Epithelial cell of esophagus (primary cell): ENCODE results near the gene CACNB1.

ENCODE experiments used
- DNase-seq: peaks from one replicate; pipeline ENCODE4 v3.0.0; 2010; ENCODE audit warnings: low read depth
- H3K4me3 ChIP-seq: 2 replicates; pipeline ENCODE4 v1.5.1; 2011; ENCODE audit warnings: mild to moderate bottlenecking, low read length, control low read depth
- TF ChIP-seq, protein P1 (sequence below): IDR thresholded peaks from 2 replicates; pipeline ENCODE4 v1.5.1; 2011; ENCODE audit warnings: low read depth, mild to moderate bottlenecking, low read length, control low read depth, inconsistent platforms; ENCODE audit not compliant: insufficient read depth; ENCODE audit errors: missing control alignments

CACNB1 gene

DNA sequence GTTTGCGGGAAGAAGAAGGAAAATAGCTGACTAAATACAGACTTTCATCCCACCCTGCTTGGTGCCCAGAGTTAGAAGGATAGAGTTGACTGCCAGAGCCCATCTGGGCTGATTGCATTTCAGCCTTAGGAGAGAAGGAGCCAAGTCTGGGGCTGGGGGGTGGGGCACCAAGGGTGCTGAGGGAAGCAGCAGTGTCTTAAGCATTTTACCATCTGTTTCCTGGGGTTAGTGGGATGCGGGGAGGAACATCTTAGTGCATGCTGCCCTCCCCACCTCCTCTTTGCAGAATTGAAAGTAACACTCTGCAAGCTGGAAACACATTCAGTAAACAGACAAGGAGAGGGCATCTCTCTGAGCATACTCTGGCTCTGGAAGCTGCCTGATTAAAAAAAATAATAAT lies 30.0 kb downstream of the CACNB1 start:
- H3K4me3 ChIP-seq, result no peak overlapping the region
- no peak for DNase-seq
- TF ChIP-seq, protein P1, sequence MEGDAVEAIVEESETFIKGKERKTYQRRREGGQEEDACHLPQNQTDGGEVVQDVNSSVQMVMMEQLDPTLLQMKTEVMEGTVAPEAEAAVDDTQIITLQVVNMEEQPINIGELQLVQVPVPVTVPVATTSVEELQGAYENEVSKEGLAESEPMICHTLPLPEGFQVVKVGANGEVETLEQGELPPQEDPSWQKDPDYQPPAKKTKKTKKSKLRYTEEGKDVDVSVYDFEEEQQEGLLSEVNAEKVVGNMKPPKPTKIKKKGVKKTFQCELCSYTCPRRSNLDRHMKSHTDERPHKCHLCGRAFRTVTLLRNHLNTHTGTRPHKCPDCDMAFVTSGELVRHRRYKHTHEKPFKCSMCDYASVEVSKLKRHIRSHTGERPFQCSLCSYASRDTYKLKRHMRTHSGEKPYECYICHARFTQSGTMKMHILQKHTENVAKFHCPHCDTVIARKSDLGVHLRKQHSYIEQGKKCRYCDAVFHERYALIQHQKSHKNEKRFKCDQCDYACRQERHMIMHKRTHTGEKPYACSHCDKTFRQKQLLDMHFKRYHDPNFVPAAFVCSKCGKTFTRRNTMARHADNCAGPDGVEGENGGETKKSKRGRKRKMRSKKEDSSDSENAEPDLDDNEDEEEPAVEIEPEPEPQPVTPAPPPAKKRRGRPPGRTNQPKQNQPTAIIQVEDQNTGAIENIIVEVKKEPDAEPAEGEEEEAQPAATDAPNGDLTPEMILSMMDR, result no peak

DNA sequence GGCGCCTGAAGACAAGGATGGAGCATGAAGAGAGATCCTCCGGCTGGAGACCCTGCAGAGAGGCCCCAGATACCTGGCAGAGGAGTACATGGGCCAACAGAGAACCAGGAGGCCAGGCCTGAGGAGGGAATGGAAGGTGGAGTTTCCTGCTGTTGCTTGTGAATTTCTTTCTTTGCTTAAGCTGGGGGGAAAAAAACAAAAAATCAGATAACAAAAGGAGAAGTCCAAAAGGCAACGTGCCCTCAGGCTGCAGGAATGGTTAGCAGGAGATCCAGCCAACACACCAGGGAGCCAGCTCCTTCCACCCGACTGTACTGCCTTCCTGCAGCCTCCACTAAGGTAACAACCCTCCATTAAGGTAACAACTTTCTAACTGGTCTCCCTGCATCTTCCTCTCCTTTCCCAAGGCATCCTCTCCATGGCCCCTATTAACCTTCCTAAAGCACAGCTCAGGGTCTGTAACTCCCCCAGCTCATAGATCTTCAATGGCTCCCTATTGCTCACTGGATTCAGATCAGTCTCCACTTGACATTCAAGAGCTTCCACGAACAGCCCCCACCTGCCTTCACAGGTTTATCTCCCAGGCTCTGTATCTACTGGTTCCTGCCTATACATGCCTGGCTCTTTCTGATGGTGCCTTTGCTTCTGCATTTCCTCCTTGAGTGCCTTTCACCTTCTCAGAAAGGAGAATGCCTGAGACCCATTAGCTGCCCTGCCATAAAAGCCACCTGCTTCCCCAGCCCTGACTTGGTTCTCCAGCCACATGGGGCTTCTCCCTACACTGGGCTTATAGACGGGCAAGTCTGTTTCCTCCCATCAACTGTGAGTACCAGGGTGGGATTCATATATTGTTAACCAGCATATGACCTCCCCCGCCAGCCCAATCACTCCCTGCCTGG lies 30.8 kb downstream of the CACNB1 start:
- TF ChIP-seq, protein P1, result no peak
- H3K4me3 ChIP-seq, result no peak overlapping the region
- DNase-seq, result peak; percentile 42

DNA sequence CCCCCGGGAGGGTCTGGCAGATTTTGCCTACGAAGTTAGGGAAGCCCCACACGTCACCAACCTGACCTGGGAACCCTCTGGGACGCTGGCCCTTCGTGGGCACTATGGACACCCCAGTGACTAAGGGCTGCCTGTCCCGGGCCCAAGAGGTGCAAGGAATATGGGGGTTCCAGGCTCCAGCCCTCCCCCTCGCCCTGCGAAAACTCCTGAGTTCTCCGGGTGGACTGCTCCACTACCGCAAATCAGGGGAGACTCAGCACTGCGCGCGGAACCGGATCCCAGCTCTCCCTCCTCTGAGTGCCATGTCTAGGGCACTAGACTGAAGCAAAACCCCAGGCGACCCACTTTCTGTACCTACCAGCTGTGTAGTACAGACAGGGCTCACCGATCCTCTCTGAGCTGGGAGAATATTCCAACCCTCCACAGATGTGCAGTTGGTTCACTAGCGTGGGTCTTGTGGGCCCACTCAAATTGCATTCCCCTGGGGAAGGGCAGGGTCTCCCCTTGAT lies 31.6 kb downstream of the CACNB1 start, which contains the start of gene ARL5C:
Gene ARL5C, minus strand, starts transcription at position 321 of the 509 bp plus-strand sequence. CDS start 401 bp downstream, outside the sequence.
- DNase-seq, result no peak
- peak within 1 kb of the TSS; percentile 0 for H3K4me3 ChIP-seq

DNA sequence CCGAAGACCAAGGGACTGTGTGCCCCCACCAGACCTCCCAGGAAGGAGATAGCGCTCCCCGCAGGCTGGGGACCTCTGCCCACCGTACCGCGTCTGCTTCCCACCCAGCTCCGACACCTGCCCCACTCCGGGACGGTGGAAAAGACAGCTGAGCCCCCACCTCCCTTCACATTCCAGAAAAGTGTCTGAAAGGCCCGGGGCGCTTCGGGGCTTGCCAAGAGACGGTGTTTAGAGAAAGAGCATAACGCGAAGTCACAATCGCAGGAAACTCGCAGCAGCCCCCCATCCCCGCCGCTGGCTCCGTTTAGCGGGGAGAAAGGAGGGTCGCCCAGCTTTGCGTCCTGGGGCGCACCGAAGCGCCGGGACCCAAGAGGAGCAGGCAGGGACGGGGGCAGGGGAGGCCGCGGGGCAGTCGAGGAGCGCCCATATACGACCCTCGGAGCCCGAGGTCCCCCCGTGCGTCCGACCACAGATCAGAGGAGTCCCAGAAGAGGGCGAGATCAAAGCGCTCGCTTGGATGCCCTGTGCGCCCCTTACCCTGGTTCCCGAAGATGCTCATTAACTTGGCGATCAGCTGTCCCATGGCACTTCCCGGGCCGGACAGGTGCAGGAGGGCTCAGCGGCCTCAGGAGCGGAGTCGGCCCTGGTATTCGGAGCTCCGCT lies 32.2 kb downstream of the CACNB1 start:
- TF ChIP-seq, protein P1, result no peak
- H3K4me3 ChIP-seq, result peak overlapping the region; percentile 0
- no peak for DNase-seq

More for the DNA sequence above, 31.6 kb downstream of the CACNB1 start, which contains the start of gene ARL5C:
- TF ChIP-seq, protein P1, result no peak

DNA sequence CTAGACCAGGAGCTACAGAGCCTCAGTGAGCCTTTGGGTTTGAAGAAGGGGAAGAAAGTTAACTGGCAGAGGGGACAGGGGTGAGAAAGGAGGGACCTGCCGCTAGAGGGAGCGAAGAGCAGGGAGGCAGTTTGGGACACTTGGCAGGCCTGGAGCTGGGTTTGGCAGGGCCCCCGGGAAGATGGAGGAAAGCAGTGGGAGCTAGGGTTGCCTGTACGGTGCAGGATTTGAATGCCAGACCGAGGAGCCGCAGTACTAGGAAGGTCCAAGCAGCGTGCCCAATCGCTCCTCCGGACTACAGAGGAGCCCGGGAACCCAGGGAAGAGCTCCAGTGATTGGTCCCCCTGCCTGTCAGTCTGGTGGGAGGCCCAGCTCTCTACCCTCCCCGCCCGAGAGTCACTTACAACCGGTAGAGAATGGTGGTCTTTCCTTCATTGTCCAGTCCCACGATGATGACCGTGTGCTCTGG lies 32.8 kb downstream of the CACNB1 start:
- peak overlapping the region; percentile 0 for H3K4me3 ChIP-seq
- TF ChIP-seq, protein P1, result peak; percentile 90
- peak; percentile 80 for DNase-seq

DNA sequence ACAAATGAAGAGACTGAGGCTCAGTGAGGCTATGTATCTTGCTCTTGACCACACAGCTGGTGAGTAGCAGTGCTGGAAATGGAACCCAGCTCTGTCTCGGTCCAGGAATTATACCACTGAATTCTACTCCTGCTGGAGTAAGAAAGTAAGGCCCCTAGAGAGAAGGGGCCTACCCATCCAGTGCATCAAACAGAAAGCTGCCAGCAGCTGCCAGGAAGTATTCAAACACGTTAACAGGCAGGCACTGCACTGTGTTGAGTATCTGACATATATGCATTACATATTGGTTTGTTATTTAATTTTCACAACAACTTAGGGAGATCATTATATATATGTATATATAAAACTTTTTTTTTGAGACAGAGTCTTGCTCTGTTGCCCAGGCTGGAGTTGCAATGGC lies 35.5 kb downstream of the CACNB1 start:
- no peak overlapping the region for H3K4me3 ChIP-seq
- TF ChIP-seq, protein P1, result no peak
- no peak for DNase-seq
